Prostate gland (tissue), 2 donors: ENCODE results near the gene UMPS.

ENCODE experiments used
- CTCF ChIP-seq, 4 experiments: fragments of 200-600 bp in 2 of 4; fragments of 450-650 bp in 2 of 4; sonication (generic) in 2 of 4; IDR thresholded peaks; 1 replicate in 3 of 4; 2 replicates in 1 of 4; pipeline ENCODE4 v1.5.1; 2016 to 2019; ENCODE audit warnings: antibody characterized with exemption in 4 of 4, mild to moderate bottlenecking in 2 of 4, moderate library complexity in 2 of 4
- POLR2A ChIP-seq: fragments of 450-650 bp; IDR thresholded peaks from one replicate; pipeline ENCODE4 v1.6.1; 2016; ENCODE audit warnings: antibody characterized with exemption, mild to moderate bottlenecking
- POLR2AphosphoS5 ChIP-seq: sonication (generic); formaldehyde crosslinking; IDR thresholded peaks from one replicate; pipeline ENCODE4 v1.6.1; 2017; ENCODE audit warnings: antibody characterized with exemption

- TF ChIP-seq POLR2AphosphoS5 (no peak), CTCF (IDR thresholded peaks at IDR 0.05) (no peak), POLR2A (no peak)
Measured at GRCh38 chr3:124702950-124703349, 27.3 kb upstream of the UMPS start.
